GM21576 (cell line): ENCODE data around the gene ZFYVE26.
"Not testable (repeated sequence)": the region's sequence is repeated elsewhere in the genome, so short reads cannot be mapped to it uniquely, and the experiment has no call there.

ENCODE experiments used
- ATAC-seq: cut with Tn5 transposase; IDR thresholded peaks from one replicate; pipeline ENCODE4 v1.9.1; 2021; ENCODE audit warnings: mild to moderate bottlenecking, moderate library complexity; ENCODE audit not compliant: unreplicated experiment

ZFYVE26 gene

GRCh38 chr14:67759916-67760315 is 56.5 kb downstream of the ZFYVE26 start:
- ATAC-seq, result no peak

- no peak for ATAC-seq
These were observed 59.2 kb downstream of the ZFYVE26 start for GRCh38 chr14:67757175-67757574.

- no peak for ATAC-seq
These were observed 59.9 kb downstream of the ZFYVE26 start for GRCh38 chr14:67756496-67756895.

DNA sequence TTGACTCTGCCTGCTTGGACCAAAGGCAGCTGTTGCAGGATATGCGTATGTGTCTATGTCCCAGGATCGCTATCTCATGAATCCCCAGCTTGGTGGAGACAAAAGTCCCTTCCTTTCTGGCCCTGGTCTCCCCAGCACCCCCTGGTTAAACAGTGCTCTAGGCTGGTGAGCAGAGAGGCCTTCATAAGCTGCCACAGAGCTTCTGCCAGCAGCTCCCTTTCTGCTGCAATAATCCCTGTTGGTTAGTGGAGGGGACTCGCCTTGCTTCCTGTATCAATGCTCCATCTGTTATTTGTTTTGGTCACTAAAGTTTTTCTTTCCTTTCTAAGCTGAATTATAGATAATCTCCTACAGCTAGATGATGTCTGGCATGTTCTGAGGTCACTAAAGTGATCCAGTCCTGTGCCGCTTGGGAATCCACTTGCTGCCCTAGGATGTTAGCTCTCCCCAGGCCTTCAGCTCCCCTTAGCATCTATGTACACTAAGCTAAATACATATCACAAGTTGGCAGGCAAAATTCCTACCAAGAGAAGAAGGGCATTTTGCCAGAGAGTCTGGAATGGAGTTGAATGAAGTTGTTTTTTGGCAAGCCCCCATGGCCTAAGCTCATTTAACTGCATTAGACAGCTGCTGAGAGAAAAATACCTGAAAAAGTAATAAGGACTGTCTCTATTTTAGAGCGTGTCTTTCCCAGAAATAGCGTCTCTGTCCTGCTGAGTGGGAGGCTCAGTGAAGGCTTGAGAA is 66.9 kb downstream of the ZFYVE26 start:
- no peak for ATAC-seq

DNA sequence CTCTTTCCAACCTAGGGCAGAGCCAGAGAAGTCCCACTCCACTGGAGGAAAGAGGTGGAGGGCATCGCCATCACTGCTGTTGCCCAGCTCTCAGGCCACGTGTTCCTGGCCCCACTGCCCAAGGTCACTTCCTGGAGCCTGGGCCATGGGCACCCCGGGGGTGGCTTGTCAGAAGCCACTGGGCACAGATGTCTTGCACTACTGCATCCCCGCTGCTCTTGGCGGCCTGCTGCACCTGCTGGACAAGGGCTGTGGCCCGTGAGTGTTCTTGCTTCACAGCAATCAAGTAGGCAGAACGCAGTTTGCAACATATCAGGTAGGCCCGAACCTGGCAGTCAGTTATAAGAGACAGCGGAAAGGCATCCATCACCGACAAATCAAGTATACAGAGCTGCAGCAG is 68.1 kb downstream of the ZFYVE26 start:
- no peak for ATAC-seq

GRCh38 chr14:67746927-67747326 is 69.5 kb downstream of the ZFYVE26 start:
- ATAC-seq, result no peak

DNA sequence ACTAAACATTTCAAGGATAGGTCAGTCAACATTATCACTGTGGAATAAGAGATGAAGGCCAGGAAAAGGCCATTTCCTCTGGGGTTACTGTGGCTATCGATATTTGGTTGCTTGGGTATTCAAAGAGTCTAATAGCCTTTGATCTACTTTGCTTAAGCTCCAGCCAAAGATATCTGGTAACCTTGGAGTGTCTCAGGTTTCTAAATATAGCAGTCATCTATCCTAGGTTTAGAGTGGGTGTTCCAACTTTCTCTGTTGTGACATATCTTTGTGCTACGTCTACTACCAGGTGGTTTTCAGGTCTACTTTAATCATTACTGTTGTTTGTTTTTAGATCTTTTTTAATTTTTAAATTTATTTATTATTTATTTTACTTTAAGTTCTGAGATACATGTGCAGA is 72.3 kb downstream of the ZFYVE26 start:
- ATAC-seq, result no peak

DNA sequence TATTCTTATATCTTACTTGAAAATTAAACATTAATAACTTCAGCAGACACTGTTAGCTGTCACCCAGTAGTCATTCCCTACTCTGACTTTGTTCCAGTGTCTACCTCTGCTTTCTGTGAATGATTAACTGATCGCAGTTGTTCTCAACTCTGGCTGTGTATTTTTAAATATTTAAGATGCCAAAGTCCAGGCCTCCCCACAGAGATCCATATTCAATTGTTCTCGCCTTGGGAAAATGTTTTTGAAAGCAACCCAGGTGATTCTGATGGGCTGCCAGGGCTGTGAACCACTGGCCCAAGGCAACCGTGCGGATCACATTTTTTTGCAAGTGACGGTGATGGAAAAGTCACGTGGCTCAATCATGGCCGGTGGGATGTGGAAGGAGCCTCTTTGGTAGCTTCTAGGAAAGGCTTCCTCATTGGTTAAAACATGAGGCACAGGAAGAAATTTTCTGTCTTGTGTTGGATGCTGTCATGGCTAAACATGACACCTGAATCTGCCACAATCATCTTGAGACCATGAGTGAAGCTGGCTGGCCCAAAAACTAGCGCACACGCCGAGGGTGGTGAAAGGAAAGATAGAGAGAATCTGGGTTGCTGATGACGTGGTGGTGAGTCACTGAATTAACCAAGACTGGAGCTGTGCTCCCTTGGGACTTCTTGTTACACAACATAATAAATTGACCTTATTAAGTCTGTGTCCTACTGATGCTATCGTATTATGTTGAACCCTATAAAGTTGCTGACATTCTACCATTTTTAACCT is 77.5 kb downstream of the ZFYVE26 start:
- ATAC-seq, result no peak

DNA sequence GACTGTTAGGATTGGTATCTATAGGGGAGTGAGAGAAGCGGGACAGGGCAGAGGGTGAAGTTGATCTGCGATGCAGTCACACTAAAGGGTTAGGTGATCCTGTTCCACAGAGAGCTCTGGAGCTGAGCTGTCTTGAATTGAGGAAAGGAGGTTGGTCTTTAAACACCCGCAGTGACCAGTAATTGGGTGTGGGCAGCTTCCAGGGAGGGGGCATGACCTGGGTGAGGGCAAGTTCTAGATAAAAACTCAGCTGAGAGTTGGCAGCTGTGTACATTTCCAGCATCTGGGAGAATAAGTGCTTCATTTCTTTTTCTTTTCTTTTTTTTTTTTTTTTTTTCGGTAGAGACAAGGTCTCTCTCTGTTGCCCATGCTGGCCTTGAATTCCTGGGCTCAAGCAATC is 79.6 kb downstream of the ZFYVE26 start:
- ATAC-seq, result no peak

GRCh38 chr14:67735336-67736147 is 80.8 kb downstream of the ZFYVE26 start:
- ATAC-seq, result no peak

- ATAC-seq, result no peak
These were observed 81.7 kb downstream of the ZFYVE26 start for GRCh38 chr14:67734675-67735074.

DNA sequence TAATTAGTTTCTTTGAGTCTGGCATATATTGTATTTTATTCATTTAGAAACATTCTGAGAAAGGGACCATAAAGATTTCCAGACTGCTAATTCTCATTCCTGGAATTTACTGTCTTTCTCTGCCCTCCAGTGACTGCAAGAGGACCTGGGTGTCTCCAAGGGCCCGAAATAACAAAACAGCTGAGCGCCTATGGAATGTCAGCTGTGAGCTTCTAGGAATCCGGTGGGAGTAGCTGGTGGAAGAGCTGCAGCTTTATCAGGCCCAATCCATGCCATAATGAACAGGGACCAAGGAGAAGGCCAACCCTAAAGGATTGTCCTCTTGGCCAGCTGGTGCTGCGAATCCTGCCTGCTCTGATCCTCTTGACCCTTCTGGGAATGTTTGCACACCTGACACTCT is 82.8 kb downstream of the ZFYVE26 start:
- ATAC-seq, result no peak

- no peak for ATAC-seq
These were observed 87.1 kb downstream of the ZFYVE26 start for GRCh38 chr14:67729072-67729885.

DNA sequence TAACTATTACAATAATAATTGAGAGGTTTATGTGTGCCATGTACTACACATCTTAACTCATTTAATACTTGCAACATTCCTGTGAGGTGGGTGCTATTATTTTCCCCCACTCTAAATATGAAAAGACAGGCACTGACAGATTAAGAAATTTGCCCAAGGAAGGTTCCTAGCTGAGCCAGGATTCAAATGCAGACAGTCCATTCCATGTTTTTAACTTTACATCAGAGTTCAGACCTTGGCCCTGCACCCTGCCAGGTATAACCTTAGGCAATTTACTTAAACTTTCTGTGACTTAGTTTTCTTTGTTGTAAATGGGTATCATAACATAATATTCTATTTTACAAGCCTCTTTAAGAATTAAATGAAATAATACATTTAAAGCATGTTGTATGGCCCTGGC is 88.1 kb downstream of the ZFYVE26 start:
- no peak for ATAC-seq

- ATAC-seq, result no peak
These were observed 89.0 kb downstream of the ZFYVE26 start for GRCh38 chr14:67727361-67727760.

- ATAC-seq, result no peak
These were observed 91.2 kb downstream of the ZFYVE26 start for GRCh38 chr14:67725171-67725570.

DNA sequence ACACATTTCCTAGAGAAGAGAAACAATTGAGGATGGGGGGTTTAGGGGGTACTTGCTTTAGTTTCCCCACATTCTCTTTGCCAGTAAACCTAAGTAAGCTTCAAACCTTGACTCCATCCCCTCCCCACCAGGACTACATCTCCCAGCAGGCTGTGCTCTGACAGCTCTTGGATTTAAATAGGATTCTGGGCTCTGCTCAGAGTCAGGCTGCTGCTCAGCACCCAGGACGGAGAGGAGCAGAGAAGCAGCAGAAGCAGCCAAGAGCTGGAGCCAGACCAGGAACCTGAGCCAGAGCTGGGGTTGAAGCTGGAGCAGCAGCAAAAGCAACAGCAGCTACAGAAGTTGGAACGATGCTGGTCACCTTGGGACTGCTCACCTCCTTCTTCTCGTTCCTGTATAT is 94.1 kb downstream of the ZFYVE26 start:
- no peak for ATAC-seq

DNA sequence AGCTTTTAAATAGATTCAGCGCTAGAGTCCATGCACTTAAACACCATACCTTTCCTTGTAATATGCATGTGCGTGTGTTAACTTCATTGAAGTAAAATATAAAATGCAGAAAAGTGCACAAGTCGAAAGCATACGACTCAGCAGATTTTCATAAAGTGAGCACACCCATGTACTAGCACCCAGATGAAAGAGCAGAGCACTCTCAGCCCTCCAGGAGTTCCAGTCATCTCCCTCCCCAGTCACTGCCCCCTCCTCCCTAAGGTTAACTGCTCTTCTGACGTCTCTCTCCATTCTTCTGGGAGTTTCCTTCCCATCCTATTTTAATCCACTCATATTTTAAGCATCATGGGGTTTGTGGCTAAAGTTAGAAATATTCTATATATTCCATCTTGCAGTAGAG is 94.5 kb downstream of the ZFYVE26 start:
- ATAC-seq, result no peak

- no peak for ATAC-seq
These were observed 96.5 kb downstream of the ZFYVE26 start for GRCh38 chr14:67719866-67720265.

GRCh38 chr14:67719385-67719784 is 97.0 kb downstream of the ZFYVE26 start:
- not testable (repeated sequence) for ATAC-seq

GRCh38 chr14:67718265-67718664 is 98.1 kb downstream of the ZFYVE26 start:
- ATAC-seq, result no peak
